GM13976 (cell line): Measurements from ENCODE around the gene BRF1.
A peak's percentile ranks its signal among the peaks of the same experiment; 100 is the strongest.

Experiments used
- DNase-seq: peaks from one replicate; pipeline ENCODE4 v3.0.0; 2012; ENCODE audit warnings: low spot score
- CTCF ChIP-seq: IDR thresholded peaks from 2 replicates; pipeline ENCODE4 v1.5.1; 2012; ENCODE audit warnings: borderline replicate concordance, mild to moderate bottlenecking; ENCODE audit not compliant: insufficient read depth; ENCODE audit errors: extremely low read depth, missing control alignments, control extremely low read depth
- in situ Hi-C: fragments of 300-500 bp; cut with MboI; formaldehyde crosslinking; loops from one replicate; pipeline ENCODE4 v1.12.0; 2022; ENCODE audit warnings: low sequenced_read_pairs, mixed read lengths, inconsistent platforms; ENCODE audit not compliant: unreplicated experiment

The BRF1 gene

DNA sequence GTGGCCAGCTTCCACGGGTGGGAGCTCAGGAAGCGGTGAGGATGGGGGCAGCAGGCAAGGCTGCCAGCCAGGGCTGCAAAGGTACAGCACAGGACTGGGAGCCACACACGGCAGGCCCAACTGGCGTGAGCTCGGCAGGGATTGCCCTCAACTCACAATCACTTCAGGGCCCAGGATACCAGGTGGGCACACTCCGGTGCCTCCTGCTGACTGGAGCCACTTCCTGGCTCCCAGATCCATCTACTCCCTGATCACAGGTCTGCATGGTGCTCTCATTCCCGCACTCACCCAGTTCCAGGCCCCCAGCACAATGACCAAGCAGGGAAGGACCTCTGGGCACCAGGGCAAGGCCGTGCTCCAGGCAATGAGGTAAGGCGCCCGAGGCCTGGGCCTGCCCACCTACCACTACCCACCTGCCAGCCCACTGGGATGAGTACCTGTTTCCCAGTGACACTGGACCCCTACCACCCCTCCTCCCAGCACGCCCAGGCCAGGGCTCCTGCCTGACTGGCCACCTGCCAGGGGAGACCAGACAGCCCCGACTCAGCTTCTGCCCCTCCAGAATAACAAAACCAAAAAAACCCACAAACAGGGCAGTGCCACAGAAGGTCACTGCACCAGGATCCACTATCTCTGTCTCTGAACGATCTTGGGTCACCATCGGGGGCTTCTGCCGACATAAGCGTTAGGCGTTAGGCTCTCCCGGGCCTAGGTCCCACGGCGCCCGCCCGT, 134.1 kb downstream of the BRF1 start:
- no peak for DNase-seq
- in situ Hi-C loops = no loop called here
- TF ChIP-seq CTCF = no peak

- DNase-seq = no peak
- in situ Hi-C loops = no loop called here
- TF ChIP-seq CTCF = no peak
Measured at GRCh38 chr14:105165761-105166485, 134.9 kb downstream of the BRF1 start.

DNA sequence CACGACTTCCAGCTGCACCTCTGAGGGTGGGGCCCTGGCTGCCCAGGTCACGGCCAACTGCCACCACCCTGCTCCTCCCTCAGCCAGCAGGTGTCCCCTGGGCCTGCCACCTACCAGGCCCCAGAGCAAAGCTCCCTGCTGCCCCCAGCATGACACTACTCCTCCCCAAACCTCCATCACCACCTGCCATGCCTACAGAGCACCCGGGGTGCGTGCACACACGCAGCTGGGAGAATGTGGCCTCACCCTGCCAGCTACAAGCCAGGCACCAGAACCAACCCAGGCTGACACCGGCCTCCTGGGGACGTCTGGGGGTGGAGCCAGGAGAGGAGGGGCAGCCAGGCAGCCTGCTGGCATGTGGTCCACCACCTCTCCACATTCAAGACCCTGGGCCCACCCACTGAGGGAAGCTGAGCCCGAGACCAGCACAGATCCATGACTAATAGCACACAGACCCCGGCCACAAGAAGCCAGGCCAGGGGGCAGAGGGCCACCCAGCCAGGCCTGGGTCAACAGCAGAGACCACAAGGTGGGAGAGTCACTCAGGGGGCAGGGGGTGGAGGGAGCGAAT, 135.6 kb downstream of the BRF1 start:
- DNase-seq = no peak
- in situ Hi-C loops = no loop called here
- no peak for TF ChIP-seq CTCF

GRCh38 chr14:105163040-105163742, 137.6 kb downstream of the BRF1 start:
- in situ Hi-C loops = no loop called here
- DNase-seq = no peak
- TF ChIP-seq CTCF = no peak

GRCh38 chr14:105162669-105162979, 138.2 kb downstream of the BRF1 start:
- TF ChIP-seq CTCF = no peak
- DNase-seq = no peak
- in situ Hi-C loops = no loop called here

DNA sequence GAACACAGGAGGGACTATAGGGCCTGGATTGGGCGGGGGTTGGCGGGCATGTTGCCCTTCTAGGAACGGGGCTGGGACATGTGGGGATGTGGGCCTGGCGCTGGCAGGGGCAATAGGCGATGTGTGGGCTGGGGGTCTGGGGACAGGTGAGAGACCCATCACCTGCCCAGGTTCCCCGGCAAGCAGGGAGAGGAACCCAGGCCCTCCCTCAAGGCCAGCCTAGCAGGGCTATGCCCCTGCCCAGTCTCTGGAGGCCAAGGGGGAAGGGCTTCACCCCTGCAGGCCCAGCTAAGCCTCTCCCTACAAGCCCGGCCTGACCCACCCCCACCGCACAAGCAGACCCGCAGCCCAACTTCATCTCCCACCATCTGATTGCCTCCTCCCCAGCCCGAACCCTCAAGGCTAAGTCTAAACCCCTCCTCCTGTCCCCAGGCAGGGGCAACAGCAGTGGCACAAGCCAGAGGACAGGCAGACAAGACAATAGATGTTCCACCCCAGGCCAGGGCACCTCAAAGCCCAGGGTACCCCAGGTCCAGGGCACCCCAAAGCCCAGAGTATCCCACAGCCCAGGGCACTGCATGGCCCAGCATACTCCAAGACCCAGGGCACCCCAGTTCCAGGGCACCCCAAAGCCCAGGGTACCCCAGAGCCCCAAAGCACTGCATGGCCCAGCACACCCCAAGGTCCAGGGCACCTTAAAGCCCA, 138.7 kb downstream of the BRF1 start:
- in situ Hi-C loops = no loop called here
- TF ChIP-seq CTCF = no peak
- DNase-seq = peak; percentile 75
